K562 (cell line): Measurements from ENCODE around the gene NFAM1.

ENCODE experiments used
- EHMT2 ChIP-seq: fragments of 450-650 bp; IDR thresholded peaks from 2 replicates; pipeline ENCODE4 v1.6.1; 2018; ENCODE audit warnings: antibody characterized with exemption
- JUND ChIP-seq, 2 experiments: IDR thresholded peaks; 2 replicates in 1 of 2; 3 replicates in 1 of 2; pipeline ENCODE4 v1.6.1; 2011; ENCODE audit warnings: borderline replicate concordance in 2 of 2, low read depth in 2 of 2, low read length in 2 of 2, improper control_type of control experiment in 1 of 2, missing biosample characterization in 1 of 2, missing genetic modification characterization in 1 of 2, missing genetic modification reagents in 1 of 2
- MYC ChIP-seq, 2 experiments: fragments of 250-450 bp in 1 of 2; sonication (Bioruptor Pico) in 1 of 2; IDR thresholded peaks; 2 replicates each; pipeline versions ENCODE4 v1.5.1 to v1.6.1; 2012 to 2021; ENCODE audit warnings: low read depth in 2 of 2, borderline replicate concordance in 1 of 2, improper control_type of control experiment in 1 of 2, low read length in 1 of 2, mild to moderate bottlenecking in 1 of 2, moderate library complexity in 1 of 2
- POLR2A ChIP-seq: fragments of 450-650 bp; conservative IDR thresholded peaks from 2 replicates; pipeline ENCODE4 v1.6.1; 2016
- TAF1 ChIP-seq: IDR thresholded peaks from 2 replicates; pipeline ENCODE4 v1.6.1; 2011; ENCODE audit warnings: mild to moderate bottlenecking, low read length, moderate library complexity; ENCODE audit not compliant: insufficient read depth, control insufficient read depth, severe bottlenecking; ENCODE audit errors: extremely low read depth
- TF ChIP-seq, protein P1 (sequence below), 3 experiments: IDR thresholded peaks in 2 of 3; conservative IDR thresholded peaks in 1 of 3; 2 replicates each; pipeline ENCODE4 v1.5.1; 2011 to 2012; ENCODE audit warnings: low read length in 3 of 3, mild to moderate bottlenecking in 3 of 3, control low read depth in 2 of 3, improper control_type of control experiment in 1 of 3, inconsistent platforms in 1 of 3, low read depth in 1 of 3, mixed read lengths in 1 of 3, moderate library complexity in 1 of 3; ENCODE audit not compliant: insufficient read depth in 2 of 3
- TF ChIP-seq, protein P2 (sequence below): fragments of 450-650 bp; conservative IDR thresholded peaks from 2 replicates; pipeline ENCODE4 v1.6.1; 2016; ENCODE audit warnings: missing genetic modification characterization, low read depth, mild to moderate bottlenecking, missing compliant biosample characterization, moderate library complexity
- TF ChIP-seq, protein P3 (sequence below): fragments of 450-650 bp; IDR thresholded peaks from 2 replicates; pipeline ENCODE4 v1.6.1; 2016; ENCODE audit warnings: borderline replicate concordance
- TF ChIP-seq, protein P4 (sequence below): sonication (generic); formaldehyde crosslinking; IDR thresholded peaks from 2 replicates; pipeline ENCODE4 v1.8.0; 2022; ENCODE audit warnings: mild to moderate bottlenecking, missing genetic modification reagents, borderline replicate concordance
- TF ChIP-seq, protein P5 (sequence below): fragments of 450-650 bp; formaldehyde crosslinking; IDR thresholded peaks from 2 replicates; pipeline ENCODE4 v1.4.0; 2020; ENCODE audit warnings: mild to moderate bottlenecking, mixed read lengths

DNA sequence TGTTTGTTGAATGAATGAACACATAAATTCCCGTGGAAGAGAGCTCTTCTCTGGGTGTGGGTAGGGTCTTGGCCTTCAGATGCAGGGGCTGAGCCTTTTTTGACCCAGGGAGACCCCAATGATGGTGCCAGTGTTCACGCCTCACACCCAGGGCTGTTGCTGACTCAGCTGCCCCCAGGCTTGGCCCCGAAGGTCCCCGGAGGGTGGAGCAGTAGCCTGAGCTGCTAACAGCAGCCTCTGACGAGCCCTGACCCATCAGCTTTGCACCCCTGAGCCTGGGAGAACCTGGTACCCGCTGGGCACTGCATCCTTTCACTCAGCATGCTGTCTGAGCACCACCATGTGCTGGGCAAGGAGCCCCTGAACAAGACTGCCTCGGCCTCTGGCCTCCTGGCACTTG is 23.9 kb downstream of the NFAM1 start:
- TF ChIP-seq POLR2A (no peak), MYC (IDR thresholded peaks at IDR 0.05; ENCODE audit: low read depth, low read length) (no peak), MYC (CRISPR knock-in tag; IDR thresholded peaks at IDR 0.05; ENCODE audit: borderline replicate concordance, low read depth) (no peak), EHMT2 (no peak), TAF1 (no peak), JUND (IDR thresholded peaks at IDR 0.05; ENCODE audit: borderline replicate concordance, low read depth, low read length) (no peak), JUND (tag; IDR thresholded peaks at IDR 0.05; ENCODE audit: borderline replicate concordance, low read depth, low read length) (no peak)
- TF ChIP-seq, protein P1, sequence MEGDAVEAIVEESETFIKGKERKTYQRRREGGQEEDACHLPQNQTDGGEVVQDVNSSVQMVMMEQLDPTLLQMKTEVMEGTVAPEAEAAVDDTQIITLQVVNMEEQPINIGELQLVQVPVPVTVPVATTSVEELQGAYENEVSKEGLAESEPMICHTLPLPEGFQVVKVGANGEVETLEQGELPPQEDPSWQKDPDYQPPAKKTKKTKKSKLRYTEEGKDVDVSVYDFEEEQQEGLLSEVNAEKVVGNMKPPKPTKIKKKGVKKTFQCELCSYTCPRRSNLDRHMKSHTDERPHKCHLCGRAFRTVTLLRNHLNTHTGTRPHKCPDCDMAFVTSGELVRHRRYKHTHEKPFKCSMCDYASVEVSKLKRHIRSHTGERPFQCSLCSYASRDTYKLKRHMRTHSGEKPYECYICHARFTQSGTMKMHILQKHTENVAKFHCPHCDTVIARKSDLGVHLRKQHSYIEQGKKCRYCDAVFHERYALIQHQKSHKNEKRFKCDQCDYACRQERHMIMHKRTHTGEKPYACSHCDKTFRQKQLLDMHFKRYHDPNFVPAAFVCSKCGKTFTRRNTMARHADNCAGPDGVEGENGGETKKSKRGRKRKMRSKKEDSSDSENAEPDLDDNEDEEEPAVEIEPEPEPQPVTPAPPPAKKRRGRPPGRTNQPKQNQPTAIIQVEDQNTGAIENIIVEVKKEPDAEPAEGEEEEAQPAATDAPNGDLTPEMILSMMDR (IDR thresholded peaks at IDR 0.05 in 2 of 3, conservative IDR thresholded peaks at IDR 0.05 in 1 of 3; ENCODE audit: insufficient read depth in 2 of 3, low read depth in 1 of 3, low read length in 3 of 3), result no peak
- TF ChIP-seq, protein P2, sequence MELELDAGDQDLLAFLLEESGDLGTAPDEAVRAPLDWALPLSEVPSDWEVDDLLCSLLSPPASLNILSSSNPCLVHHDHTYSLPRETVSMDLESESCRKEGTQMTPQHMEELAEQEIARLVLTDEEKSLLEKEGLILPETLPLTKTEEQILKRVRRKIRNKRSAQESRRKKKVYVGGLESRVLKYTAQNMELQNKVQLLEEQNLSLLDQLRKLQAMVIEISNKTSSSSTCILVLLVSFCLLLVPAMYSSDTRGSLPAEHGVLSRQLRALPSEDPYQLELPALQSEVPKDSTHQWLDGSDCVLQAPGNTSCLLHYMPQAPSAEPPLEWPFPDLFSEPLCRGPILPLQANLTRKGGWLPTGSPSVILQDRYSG (tag), result no peak
- TF ChIP-seq, protein P3, sequence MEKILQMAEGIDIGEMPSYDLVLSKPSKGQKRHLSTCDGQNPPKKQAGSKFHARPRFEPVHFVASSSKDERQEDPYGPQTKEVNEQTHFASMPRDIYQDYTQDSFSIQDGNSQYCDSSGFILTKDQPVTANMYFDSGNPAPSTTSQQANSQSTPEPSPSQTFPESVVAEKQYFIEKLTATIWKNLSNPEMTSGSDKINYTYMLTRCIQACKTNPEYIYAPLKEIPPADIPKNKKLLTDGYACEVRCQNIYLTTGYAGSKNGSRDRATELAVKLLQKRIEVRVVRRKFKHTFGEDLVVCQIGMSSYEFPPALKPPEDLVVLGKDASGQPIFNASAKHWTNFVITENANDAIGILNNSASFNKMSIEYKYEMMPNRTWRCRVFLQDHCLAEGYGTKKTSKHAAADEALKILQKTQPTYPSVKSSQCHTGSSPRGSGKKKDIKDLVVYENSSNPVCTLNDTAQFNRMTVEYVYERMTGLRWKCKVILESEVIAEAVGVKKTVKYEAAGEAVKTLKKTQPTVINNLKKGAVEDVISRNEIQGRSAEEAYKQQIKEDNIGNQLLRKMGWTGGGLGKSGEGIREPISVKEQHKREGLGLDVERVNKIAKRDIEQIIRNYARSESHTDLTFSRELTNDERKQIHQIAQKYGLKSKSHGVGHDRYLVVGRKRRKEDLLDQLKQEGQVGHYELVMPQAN, result no peak
- TF ChIP-seq, protein P4, sequence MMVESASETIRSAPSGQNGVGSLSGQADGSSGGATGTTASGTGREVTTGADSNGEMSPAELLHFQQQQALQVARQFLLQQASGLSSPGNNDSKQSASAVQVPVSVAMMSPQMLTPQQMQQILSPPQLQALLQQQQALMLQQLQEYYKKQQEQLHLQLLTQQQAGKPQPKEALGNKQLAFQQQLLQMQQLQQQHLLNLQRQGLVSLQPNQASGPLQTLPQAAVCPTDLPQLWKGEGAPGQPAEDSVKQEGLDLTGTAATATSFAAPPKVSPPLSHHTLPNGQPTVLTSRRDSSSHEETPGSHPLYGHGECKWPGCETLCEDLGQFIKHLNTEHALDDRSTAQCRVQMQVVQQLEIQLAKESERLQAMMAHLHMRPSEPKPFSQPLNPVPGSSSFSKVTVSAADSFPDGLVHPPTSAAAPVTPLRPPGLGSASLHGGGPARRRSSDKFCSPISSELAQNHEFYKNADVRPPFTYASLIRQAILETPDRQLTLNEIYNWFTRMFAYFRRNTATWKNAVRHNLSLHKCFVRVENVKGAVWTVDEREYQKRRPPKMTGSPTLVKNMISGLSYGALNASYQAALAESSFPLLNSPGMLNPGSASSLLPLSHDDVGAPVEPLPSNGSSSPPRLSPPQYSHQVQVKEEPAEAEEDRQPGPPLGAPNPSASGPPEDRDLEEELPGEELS (CRISPR knock-in tag), result no peak
- TF ChIP-seq, protein P5, sequence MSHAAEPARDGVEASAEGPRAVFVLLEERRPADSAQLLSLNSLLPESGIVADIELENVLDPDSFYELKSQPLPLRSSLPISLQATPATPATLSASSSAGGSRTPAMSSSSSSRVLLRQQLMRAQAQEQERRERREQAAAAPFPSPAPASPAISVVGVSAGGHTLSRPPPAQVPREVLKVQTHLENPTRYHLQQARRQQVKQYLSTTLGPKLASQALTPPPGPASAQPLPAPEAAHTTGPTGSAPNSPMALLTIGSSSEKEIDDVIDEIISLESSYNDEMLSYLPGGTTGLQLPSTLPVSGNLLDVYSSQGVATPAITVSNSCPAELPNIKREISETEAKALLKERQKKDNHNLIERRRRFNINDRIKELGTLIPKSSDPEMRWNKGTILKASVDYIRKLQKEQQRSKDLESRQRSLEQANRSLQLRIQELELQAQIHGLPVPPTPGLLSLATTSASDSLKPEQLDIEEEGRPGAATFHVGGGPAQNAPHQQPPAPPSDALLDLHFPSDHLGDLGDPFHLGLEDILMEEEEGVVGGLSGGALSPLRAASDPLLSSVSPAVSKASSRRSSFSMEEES (CRISPR knock-in tag), result no peak
